ENCODE results near the gene TOR1AIP1.

- TF ChIP-seq CTCF (conservative IDR thresholded peaks at IDR 0.05) (no peak), EZH2 (IDR thresholded peaks at IDR 0.05; ENCODE audit: low read depth) (no peak)
Measured at GRCh38 chr1:179929955-179930798, 48.1 kb downstream of the TOR1AIP1 start.
